GM19455 (cell line): Measurements from ENCODE around the gene CGB1.
"Not testable (repeated sequence)": the region's sequence is repeated elsewhere in the genome, so short reads cannot be mapped to it uniquely, and the experiment has no call there.

Experiments
- ATAC-seq: cut with Tn5 transposase; IDR thresholded peaks from one replicate; pipeline ENCODE4 v1.9.1; 2021; ENCODE audit not compliant: unreplicated experiment

Gene CGB1

GRCh38 chr19:49058562-49058961 is 21.9 kb upstream of the CGB1 start:
- ATAC-seq, result no peak

- ATAC-seq, result no peak
Observed at GRCh38 chr19:49057636-49058234, 21.0 kb upstream of the CGB1 start, which contains the start of gene CGB7. TSS of gene CGB7 (minus strand) at chr19:49057749. CDS start at chr19:49055375, 2,374 bp downstream.

- not testable (repeated sequence) for ATAC-seq
Observed at GRCh38 chr19:49056902-49057596, 20.4 kb upstream of the CGB1 start.

GRCh38 chr19:49056101-49056901 is 19.6 kb upstream of the CGB1 start:
- ATAC-seq, result no peak

- not testable (repeated sequence) for ATAC-seq
Observed at GRCh38 chr19:49050376-49051033, 13.8 kb upstream of the CGB1 start.

- not testable (repeated sequence) for ATAC-seq
Observed at GRCh38 chr19:49049834-49050233, 13.1 kb upstream of the CGB1 start.

GRCh38 chr19:49049011-49049410 is 12.3 kb upstream of the CGB1 start, which contains the start of gene CGB8:
TSS of gene CGB8 (minus strand) at chr19:49049111. CDS start at chr19:49048739, 372 bp downstream.
- ATAC-seq, result not testable (repeated sequence)

GRCh38 chr19:49043548-49043947 is 6.9 kb upstream of the CGB1 start, which contains the start of gene CGB5:
TSS of gene CGB5 (plus strand) at chr19:49043848. CDS start at chr19:49044210, 362 bp downstream.
- ATAC-seq, result not testable (repeated sequence)

GRCh38 chr19:49042666-49043065 is 6.0 kb upstream of the CGB1 start:
- ATAC-seq, result not testable (repeated sequence)

GRCh38 chr19:49042177-49042576 is 5.5 kb upstream of the CGB1 start:
- ATAC-seq, result no peak

GRCh38 chr19:49039736-49040135 is 3.0 kb upstream of the CGB1 start:
- ATAC-seq, result not testable (repeated sequence)

GRCh38 chr19:49038557-49039276 is 2.0 kb upstream of the CGB1 start:
- not testable (repeated sequence) for ATAC-seq

GRCh38 chr19:49038111-49038510 is 1.4 kb upstream of the CGB1 start:
- not testable (repeated sequence) for ATAC-seq

GRCh38 chr19:49031642-49032301 is 4.9 kb downstream of the CGB1 start, which contains the start of gene CGB2:
TSS of gene CGB2 (plus strand) at chr19:49031890. CDS start at chr19:49032096, 206 bp downstream.
- not testable (repeated sequence) for ATAC-seq

GRCh38 chr19:49030323-49030722 is 6.4 kb downstream of the CGB1 start:
- not testable (repeated sequence) for ATAC-seq

GRCh38 chr19:49029749-49030148 is 6.9 kb downstream of the CGB1 start:
- ATAC-seq, result not testable (repeated sequence)

- ATAC-seq, result not testable (repeated sequence)
Observed at GRCh38 chr19:49028686-49029085, 8.0 kb downstream of the CGB1 start.

GRCh38 chr19:49025599-49025998 is 11.1 kb downstream of the CGB1 start:
- not testable (repeated sequence) for ATAC-seq

GRCh38 chr19:49025088-49025487 is 11.6 kb downstream of the CGB1 start:
- not testable (repeated sequence) for ATAC-seq
